HG03135 (cell line): ENCODE results near the gene PPP3CA.

Source experiments
- ATAC-seq: cut with Tn5 transposase; IDR thresholded peaks from one replicate; pipeline ENCODE4 v1.9.1; 2021; ENCODE audit warnings: mild to moderate bottlenecking, moderate library complexity; ENCODE audit not compliant: unreplicated experiment

The PPP3CA gene

DNA sequence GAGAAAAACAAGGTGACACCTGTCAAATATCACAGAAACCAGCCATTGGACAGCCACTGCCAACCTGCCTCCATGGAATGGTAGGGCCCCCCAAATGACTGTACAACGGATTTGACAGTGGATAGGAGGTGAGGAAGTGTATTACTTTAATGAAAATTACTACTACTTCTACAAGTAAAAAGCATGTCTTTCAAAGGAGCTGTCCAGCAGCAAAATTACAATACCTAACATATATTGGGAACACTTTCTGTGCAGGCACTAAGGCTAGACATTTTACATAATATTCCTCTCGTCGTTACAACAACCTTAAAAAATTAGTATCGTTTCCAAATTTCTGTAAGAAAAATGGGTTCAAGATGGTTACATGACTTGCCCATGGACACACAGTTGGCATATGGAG, 14.9 kb downstream of the PPP3CA start:
- ATAC-seq: no peak

GRCh38 chr4:101331017-101331416, 16.3 kb downstream of the PPP3CA start:
- ATAC-seq: no peak

DNA sequence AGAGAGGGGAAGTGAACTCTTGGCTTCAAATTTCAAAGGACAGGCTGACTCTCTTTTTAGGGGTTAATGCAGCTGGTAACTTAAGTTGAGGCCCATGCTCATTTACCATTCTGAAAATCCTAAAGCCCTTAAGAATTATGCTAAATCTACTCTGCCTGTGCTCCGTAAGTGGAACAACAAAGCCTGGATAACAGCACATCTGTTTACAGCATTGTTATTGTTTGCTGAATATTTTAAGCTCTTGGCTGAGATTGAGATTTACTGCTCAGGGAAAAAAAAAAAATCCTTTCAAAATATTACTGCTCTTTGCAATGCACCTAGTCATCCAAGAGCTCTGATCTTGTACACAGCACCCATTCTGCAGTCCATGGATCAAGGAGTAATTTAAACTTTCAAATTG, 17.7 kb downstream of the PPP3CA start:
- ATAC-seq: no peak

DNA sequence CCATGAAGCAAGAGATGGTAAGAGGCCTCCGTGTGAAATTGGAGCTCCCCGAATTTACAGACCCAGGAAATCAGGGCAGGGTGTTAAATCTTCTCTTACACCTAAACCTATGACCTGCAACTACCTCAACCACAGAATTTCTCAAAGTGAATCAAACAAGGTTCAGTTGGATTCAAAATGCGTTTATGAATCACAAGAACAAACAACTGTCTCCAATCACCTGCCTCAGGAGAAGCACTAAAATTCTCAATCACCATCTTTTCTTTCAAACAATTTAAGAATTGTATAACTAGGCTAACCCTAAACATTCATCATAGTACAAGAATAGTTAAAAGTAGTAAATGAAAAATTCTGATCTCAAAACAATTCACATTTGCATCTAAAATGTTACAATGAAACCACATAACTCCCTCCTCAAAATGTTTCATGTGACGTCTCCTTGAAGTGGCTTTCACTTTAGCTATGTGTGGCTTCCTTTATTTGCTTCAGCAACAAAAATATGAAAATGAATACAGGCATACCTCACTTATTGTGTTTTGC, 19.2 kb downstream of the PPP3CA start:
- ATAC-seq: peak; percentile 89

GRCh38 chr4:101326576-101326975, 20.8 kb downstream of the PPP3CA start:
- ATAC-seq: no peak

- ATAC-seq: no peak
Observed at GRCh38 chr4:101322743-101323142, 24.6 kb downstream of the PPP3CA start.

- ATAC-seq: no peak
Observed at GRCh38 chr4:101321481-101322042, 25.8 kb downstream of the PPP3CA start.

DNA sequence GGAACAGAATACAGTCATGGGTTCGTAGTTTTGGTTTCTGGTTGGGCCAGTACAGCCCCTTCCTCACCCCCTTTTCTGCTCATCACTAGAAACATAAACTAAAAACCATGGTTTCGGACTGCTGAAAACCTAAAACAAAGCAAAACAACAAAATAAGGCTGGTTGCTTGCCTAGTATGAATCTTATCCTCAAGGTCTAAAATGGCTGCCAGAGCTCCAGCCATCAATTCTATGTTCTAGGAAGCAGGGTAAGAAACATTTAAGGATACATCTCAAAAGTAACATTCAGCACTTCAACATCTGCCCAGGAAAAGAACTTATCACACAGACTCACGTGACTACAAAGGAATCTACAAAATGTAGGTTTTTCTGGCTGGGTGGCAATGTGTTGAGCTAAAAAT, 31.5 kb downstream of the PPP3CA start:
- no peak for ATAC-seq

GRCh38 chr4:101315041-101315440, 32.3 kb downstream of the PPP3CA start:
- ATAC-seq: no peak

DNA sequence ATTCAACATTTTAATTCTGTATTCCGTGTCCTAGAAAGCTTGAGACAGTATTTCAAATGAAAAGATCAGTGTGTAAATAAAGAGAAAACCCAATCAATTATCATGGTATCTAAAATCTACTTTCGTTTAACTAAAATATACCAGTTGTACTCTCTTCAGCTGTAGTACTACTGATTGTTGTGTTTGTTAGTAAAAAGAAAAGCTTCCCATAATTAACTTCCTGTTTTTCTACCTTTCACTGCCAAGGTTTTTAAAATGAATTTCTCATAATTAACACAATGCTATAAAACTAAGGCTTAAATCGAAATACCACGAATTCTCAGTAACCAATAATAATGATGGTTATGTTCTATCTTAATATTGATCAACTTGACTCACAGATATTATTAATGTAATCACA, 37.4 kb downstream of the PPP3CA start:
- no peak for ATAC-seq

DNA sequence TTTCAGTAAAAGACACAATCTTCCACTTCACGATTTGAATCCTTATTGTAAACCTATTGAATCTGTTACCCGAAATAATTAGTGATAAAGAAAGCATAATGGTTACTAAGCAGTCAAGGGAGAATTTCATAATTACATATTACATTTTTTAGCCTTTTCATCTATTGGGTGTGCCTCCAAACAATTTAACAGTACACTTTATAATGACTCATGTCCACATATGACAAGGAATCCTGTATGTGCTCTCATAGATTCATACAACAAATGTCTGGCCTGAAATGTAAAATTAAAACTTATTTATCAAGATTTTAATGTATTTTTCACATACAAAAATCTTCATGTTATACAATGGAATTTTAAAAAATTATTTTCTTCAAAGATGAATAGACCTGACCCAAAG, 39.4 kb downstream of the PPP3CA start:
- ATAC-seq: no peak

DNA sequence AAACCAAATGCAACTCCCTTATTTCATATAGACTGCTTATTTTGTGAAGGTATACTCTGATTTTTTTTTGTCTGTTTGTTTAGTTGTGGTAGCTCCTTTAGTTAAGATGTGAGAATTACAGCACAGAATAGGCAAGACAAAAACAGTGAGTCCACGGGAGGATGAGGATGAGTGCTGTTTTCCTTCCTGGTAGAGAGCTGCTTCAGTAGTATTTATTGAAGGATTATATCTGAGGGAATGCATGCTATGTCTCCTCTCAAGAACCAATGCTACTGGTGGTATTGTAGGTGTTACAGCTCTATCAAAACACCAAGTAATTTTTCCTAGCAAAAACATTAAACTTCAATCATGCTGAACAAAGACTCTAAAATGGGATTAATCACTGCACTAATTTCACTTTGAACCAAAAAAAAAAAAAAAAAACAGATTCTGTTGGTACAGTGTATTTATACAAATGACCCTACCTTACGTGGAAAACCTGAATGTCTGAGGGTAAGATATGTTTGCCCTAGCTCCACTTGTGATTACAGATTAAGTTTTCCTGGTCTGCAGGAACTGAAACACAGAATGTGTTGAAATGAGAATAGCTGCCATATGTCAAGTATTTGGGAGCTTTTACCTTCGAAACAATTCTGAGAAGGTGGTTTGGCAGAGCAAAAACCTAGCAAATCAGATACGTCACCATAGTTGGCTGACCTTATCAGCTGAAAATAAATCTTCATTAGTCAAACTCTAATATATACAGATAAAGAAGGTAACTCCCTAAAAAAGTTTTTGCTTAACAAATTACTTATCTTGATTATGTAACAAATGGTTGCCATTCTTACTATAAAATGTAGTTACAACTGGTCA, 40.3 kb downstream of the PPP3CA start:
- ATAC-seq: no peak

DNA sequence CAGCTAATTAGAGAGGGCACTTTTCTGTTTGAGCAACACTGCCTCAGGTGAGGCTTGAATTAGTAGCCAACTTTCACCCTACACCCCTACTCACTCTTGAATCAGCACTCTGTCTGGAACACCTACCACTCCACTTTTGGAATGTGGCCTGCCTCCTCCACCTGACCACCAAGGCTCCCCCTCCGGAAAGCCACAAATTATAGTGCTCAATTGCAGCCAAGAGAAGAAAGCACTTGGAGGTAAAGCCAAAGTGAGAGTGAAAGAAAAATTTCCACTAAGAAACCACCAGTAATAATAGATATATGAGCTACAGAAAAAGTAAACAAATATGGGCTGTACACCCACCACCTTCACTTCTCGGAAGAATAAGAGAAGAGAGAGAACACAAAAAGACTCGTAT, 41.1 kb downstream of the PPP3CA start:
- peak; percentile 75 for ATAC-seq

DNA sequence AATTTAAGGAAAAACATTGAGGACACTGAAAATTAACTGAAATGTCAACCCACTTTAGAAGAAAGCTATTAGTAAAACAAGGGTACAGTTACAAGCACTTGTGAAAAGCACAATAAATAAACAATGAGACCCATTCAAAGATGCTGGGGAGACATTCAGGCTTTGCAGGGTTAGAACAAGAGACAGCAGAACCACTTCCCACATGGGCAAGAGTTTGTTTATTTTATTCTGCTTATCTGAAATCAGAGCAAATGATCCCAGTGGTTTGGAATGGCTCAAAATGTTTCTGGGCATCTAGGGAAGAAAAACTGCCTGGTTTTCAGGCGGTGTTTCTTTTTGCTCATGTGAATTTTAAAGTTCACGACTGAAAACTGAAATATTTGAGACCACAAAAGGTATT, 42.4 kb downstream of the PPP3CA start:
- ATAC-seq: no peak

GRCh38 chr4:101299899-101300540, 47.3 kb downstream of the PPP3CA start:
- ATAC-seq: no peak

- no peak for ATAC-seq
Observed at GRCh38 chr4:101299021-101299420, 48.3 kb downstream of the PPP3CA start.

DNA sequence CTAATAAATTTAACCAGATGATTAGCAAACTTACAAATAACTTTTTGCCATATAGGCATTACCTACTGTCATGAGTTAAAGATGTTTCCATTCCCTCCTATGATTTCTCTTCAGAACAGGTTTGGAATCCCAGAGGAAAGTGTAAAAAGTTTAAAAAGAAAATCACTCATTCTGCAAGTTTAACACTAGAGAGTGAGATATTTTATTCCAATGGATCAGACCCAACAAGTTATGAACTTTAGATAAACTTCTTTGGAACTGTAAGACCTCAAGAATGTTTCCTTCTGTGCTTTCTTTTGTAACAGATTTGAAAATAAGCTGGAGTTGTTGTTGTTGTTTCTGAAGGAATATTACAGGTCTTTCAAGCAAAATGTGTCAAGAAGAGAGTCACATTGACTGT, 51.6 kb downstream of the PPP3CA start:
- no peak for ATAC-seq

GRCh38 chr4:101294597-101294996, 52.7 kb downstream of the PPP3CA start:
- ATAC-seq: no peak

DNA sequence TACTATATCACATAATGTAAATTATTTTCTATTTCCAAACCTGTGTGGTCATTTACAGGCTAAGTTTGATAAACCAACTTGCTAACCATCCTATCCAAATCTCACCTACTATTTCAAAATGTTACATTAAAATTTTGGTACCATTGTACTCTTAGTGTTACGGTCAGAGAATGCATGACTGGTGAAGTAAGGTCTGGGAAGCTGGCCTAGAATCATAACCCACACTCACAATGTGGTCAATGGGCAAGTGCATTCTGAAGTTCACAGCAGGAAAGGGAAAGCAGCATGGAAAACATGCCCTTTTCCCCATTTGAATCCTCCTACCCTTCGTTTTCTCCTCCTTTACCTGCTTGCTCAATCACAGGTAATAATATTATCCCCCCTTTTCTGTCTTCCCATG, 54.4 kb downstream of the PPP3CA start:
- ATAC-seq: no peak

DNA sequence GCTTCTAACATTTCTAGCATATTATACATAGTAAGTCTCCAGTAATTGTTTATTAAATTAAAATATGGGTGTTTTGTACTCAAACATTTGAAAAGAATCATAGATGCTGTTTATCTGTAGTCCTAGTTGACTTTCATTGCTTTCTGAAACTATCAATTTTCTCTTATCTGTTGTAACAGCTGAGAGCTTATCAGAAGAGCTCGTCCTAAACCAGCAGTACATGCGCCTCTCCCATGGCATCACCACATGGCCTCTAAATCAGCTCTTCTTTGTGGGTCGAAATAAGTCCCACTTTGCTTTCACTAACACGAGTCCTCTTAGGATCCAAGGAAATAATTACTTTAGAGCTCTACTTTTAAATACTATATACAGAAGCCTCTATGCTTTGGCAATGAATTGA, 55.1 kb downstream of the PPP3CA start:
- no peak for ATAC-seq

DNA sequence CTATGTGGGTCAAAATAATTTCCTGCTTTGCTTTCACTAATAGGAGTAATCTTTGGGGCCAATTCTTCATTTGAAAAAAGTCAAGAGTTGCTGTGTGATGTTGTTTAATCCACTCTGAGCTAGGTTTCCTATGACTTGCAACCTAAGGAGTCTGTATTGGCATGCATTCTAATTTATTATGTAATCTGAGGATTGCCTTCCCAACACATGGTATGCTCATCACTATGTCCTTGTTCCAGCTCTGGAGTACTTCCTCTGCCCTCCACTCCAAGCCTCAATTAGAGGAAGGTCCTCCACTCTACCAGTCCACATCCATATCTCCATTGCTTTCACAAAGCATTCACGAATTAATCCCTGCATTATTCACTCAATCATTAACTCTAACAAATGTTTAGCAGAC, 56.1 kb downstream of the PPP3CA start:
- no peak for ATAC-seq

- ATAC-seq: no peak
Observed at GRCh38 chr4:101290654-101291053, 56.7 kb downstream of the PPP3CA start.
